HG03060 (cell line): Measurements from ENCODE around the gene MXD3.
A peak's percentile ranks its signal among the peaks of the same experiment; 100 is the strongest.
"Not testable (repeated sequence)": the region's sequence is repeated elsewhere in the genome, so short reads cannot be mapped to it uniquely, and the experiment has no call there.

Source experiments
- ATAC-seq: cut with Tn5 transposase; IDR thresholded peaks from one replicate; pipeline ENCODE4 v1.9.1; 2021; ENCODE audit warnings: low read depth, moderate number of reproducible peaks; ENCODE audit not compliant: unreplicated experiment

The MXD3 gene

DNA sequence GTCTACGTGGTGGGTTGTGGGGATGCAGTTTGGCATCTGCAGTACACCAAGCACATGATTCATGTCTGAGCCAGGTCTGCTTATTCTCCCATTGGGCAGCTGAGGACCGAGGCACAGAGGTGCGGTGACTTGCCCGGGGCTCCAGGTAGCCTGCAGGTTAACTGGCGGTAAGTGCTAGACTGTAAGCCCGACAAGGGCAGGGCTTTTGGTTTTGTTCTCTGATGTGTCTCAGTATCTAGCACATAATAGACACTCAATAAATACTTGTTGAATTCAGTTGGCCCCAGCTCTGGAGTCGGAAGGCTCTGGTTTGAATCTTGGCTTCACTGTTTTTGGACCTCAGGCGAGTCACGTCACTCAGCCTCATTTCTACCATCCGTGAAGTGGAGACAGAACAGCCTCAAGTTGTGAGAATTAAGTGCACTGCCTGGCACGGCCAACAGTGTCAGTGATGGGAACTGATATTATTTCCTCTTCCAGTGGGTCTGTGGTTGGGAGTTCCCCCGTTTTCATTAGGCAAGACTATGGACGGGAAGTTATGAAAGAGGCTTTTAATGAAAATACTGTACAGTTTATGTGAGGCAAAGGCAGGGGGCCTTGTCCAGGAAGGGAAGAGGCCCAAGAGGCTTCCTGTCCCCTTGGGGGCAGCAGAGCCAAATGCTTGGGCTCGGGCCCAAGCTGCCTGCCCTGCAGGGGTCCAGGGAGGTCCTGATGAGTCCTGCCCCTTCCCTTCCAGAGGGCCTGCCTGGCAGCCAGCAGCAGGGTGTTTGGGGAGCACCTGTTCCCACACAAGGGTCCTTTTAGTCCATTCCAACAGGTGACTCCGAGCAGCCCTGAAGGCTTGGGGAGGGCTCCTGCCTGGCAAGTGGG lies 4.8 kb downstream of the MXD3 start:
- no peak for ATAC-seq

GRCh38 chr5:177306103-177306640 lies 5.5 kb downstream of the MXD3 start:
- not testable (repeated sequence) for ATAC-seq

GRCh38 chr5:177304392-177305119 lies 7.1 kb downstream of the MXD3 start:
- ATAC-seq, result no peak

GRCh38 chr5:177303925-177304391 lies 7.7 kb downstream of the MXD3 start:
- ATAC-seq, result no peak

- no peak for ATAC-seq
Measured at GRCh38 chr5:177303121-177303924, 8.4 kb downstream of the MXD3 start, which contains the start of the genes PRELID1 and RAB24. TSS of gene PRELID1 (plus strand) at chr5:177303799. CDS start at chr5:177303986, 187 bp downstream. TSS of gene RAB24 (minus strand) at chr5:177303719. CDS start at chr5:177303288, 431 bp downstream.

DNA sequence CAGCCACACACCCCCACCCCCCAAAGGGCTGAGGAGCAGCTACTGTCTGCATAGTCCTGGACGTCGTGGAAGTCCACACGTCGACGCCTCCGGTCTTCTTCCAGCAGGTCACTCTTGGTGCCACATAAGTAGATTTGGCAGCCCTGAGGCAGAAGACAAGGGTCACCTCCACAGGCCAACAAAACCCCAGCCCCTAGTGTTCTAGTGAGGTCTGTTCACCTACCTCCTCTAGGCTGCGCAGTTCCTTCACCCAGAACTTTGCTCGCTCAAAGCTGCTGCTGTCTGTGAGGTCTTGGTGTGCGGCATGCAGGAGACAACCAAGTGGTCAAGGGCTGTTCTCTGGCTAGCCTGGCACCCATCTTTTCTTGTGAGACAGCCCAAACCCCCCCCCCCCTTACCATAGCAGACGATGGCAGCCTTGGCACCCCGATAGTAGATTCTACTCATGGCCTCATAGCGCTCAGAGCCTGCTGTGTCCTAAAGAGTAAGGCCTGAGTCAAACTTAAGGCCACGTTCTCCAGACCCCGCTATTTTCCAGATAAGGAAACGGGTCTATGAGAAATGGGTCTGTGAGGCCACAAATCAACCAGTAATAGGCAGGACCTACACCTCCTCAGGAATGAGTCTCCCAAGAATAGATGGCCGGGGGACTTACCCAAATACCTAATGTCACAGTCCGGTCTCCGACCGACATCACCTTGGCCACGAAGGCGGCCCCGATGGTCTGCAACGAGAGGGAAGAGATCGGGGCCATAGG lies 9.2 kb downstream of the MXD3 start:
- ATAC-seq, result no peak

DNA sequence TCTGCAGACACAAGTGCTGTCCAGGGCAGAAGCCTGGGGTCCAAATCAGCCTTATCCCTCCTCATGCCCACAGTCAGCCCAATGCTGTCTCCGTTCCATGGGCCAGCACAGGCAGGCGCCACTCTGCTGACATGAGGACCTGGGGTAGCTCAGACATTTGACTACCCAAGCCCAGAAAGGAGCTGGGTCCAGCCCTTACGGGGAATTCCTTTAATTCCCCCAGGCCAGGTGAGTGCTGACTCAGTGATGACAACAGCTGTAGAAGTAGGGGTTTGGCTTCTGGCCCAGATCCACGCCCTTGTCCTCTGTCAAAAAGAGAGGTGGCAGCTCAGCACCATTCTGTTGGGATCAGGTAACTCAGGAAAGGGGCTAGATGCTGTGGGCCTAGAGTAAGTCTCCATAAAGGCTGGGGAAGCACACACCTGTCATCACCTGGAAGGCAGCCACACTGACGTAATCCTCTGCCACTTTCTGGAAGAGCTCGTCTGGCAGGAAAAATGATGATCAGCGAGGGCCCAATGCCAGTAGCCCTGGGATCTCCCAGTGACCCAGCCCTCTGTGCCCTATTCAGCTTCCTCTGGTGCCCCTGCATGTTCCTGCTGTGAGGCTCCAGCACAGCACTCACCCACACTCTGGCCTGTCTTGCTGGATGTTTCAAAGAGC lies 10.1 kb downstream of the MXD3 start:
- no peak for ATAC-seq

GRCh38 chr5:177300951-177301350 lies 10.7 kb downstream of the MXD3 start:
- no peak for ATAC-seq

- peak; percentile 26 for ATAC-seq
Measured at GRCh38 chr5:177300236-177300880, 11.3 kb downstream of the MXD3 start.

DNA sequence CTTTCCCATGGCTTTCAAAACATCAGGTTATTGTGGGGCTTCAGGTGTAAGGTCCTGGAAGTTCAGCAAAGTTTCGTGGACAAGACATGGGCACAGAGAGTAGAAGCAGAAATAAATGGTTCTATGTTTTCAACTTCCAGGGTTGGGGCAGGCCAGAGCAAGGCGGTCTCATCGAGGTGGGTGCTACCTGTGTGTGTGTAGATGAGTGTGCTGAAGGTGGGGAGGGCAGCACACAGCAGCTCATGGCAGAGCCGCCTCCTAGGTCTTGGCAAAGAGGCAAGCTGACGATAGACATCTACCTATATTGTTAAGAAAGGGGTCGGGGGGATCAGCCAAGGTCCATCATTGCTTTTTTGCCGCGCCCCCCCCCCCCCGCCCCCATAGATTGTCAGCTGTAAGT lies 12.0 kb downstream of the MXD3 start:
- no peak for ATAC-seq

GRCh38 chr5:177297922-177298321 lies 13.8 kb downstream of the MXD3 start:
- ATAC-seq, result no peak

GRCh38 chr5:177296581-177296980 lies 15.1 kb downstream of the MXD3 start:
- ATAC-seq, result no peak

DNA sequence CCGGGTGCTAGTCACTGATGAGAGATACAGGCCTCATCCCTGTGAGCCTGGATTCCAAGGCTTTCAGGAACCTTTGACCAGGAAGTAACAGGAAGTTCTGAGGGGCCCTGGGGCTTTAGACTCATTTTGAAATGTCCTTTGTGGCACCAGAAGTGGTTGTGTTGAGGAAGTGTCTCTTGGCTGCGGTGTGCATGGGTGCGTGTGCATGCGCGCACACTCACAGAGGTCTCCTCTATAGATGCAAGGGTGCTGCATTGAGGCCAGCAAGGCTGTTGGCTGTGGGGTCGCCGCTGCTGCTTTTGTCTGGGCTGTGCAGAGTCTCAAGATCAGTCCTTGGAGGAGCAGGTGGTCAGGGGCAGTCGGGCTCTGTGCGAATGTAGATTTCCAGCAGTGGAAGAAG lies 15.8 kb downstream of the MXD3 start:
- ATAC-seq, result no peak

DNA sequence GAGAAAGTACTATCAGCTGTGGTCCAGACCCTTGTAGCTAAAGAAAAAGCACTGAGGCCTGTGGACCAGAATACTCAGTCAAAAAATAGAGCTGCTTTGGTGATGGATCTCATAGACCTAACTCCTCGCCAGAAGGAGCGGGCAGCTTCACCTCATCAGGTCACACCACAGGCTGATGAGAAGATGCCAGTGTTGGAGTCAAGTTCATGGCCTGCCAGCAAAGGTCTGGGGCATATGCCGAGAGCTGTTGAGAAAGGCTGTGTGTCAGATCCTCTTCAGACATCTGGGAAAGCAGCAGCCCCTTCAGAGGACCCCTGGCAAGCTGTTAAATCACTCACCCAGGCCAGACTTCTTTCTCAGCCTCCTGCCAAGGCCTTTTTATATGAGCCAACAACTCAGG lies 17.1 kb downstream of the MXD3 start:
- ATAC-seq, result no peak

DNA sequence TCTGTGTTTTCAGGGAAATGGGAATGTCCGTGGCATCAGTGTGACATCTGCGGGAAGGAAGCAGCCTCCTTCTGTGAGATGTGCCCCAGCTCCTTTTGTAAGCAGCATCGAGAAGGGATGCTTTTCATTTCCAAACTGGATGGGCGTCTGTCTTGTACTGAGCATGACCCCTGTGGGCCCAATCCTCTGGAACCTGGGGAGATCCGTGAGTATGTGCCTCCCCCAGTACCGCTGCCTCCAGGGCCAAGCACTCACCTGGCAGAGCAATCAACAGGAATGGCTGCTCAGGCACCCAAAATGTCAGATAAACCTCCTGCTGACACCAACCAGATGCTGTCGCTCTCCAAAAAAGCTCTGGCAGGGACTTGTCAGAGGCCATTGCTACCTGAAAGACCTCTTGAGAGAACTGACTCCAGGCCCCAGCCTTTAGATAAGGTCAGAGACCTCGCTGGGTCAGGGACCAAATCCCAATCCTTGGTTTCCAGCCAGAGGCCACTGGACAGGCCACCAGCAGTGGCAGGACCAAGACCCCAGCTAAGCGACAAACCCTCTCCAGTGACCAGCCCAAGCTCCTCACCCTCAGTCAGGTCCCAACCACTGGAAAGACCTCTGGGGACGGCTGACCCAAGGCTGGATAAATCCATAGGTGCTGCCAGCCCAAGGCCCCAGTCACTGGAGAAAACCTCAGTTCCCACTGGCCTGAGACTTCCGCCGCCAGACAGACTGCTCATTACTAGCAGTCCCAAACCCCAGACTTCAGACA lies 17.7 kb downstream of the MXD3 start:
- no peak for ATAC-seq

GRCh38 chr5:177291735-177292134 lies 20.0 kb downstream of the MXD3 start:
- ATAC-seq, result no peak

GRCh38 chr5:177290816-177291596 lies 20.7 kb downstream of the MXD3 start:
- ATAC-seq, result no peak
